ENCODE data around the gene SMIM10.
"Not testable (repeated sequence)": the region's sequence is repeated elsewhere in the genome, so short reads cannot be mapped to it uniquely, and the experiment has no call there.

The SMIM10 gene

DNA sequence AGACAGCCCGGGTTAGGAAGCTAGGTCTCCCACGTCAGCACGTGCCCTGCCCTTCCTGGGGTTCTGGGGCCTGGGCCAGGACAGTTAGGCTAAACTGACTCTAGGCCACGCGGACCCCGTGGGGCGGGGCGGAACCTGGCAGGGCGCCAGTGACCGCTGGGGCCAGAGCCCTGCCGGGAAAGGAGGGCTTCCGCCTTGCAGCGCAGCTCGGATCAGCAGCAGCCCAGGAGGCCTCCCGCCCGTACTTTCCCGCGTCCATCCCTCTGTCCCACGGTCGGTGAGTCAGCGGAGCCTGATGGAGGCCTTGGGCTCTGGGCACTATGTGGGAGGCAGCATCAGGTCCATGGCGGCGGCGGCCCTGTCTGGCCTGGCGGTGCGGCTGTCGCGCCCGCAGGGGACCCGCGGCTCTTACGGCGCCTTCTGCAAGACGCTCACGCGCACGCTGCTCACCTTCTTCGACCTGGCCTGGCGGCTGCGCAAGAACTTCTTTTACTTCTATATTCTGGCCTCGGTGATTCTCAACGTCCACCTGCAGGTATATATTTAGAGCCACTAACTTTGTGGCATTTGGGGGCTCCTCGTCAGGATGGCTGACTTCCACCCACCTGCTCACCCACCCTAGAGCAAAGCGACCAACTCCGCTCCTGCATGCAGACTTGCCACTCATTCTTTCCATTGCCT lies at the start of gene SMIM10:
TSS of gene SMIM10 (plus strand) at position 191 of the 681 bp plus-strand sequence. CDS start at position 296, 105 bp downstream.
- FAIRE-seq = no peak

DNA sequence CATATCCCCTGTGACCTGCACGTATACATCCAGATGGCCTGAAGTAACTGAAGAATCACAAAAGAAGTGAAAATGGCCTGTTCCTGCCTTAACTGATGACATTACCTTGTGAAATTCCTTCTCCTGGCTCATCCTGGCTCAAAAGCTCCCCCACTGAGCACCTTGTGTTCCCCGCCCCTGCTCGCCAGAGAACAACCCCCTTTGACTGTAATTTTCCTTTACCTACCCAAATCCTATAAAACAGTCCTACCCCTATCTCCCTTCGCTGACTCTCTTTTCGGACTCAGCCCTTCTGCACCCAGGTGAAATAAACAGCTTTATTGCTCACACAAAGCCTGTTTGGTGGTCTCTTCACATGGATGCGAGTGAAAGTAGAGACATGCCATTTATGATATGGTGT lies 44.4 kb upstream of the SMIM10 start:
- not testable (repeated sequence) for FAIRE-seq

DNA sequence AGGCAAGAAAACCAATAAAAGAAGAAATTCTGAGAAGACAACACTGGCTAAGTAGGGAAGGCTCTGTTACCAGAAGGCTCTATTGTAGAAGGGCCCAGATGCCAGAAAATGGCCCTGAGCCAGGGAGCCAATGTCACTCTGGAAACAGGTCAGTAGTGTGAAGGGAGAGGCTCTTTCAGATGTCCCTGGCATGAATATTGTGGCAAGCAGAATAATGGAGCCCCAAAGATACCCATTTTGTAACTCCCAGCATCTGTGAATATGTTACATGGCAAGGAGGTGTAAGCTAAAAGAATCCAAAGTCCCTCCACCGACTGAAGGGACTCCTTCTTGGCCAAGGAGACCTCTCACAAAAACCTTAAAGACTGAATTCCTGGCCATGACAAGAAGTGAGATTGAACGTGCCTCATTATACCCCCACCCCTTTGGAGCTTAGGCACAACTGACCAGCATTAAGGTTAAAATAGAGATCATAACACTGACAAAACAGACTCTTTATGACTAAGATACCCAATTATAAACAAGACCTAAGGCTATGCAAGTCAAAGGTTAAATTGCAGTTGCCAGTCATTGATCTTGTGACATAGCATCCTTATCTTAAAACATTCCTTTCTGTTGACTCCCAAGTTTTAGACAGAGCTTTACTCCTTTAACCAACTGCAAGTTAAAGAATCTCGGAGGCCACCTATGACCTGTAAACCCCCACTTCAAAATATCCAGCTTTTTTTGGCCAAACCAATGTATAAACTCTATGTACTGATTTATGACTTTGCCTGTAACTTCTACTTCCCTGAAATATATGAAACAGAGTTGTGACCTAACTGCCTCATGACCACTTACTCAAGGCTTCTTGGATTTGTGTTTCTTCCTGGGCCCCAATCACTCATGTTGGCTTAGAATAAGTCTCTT lies 42.2 kb upstream of the SMIM10 start:
- no peak for FAIRE-seq

DNA sequence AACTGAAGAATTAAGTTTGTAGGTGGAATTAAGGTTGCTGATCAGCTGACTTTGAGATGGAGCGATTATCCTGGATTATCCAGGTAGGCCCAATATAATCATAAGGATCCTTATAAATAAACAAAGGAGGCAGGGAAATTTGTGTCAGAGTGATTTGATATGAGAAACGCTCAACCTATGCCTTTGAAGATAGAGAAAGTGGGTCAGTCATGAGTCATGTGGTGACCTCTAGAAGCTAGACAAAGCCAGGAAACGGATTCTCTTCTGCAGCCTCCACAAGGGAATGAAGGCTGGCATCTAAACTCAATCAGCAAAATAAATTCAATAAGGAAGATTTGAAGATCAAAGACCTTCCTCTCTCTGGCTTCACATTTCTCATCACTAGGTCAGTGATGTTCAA lies 41.5 kb upstream of the SMIM10 start:
- FAIRE-seq = no peak

DNA sequence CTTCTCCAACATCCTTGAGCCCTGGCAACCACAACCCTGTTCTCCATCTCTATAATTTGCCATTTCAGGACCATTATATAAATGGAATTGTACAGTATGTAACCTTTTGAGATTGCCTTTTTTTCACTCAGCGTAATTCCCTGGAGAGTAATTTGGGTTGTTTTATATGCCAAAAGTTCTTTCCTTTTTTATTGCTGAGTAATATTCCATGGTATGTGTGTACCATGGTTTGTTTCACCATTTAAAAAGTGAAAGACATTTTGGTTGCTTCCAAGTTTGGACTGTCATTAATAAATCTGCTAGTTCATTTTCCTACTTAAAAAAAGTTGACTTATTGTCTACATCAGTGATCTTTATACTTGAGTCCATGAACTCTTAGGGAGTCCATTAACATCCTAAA lies 33.0 kb upstream of the SMIM10 start:
- no peak for FAIRE-seq

GRCh38 chrX:134960366-134960765 lies 30.4 kb upstream of the SMIM10 start:
- FAIRE-seq = not testable (repeated sequence)

- FAIRE-seq = no peak
These were observed 27.8 kb upstream of the SMIM10 start for GRCh38 chrX:134963041-134963440.

DNA sequence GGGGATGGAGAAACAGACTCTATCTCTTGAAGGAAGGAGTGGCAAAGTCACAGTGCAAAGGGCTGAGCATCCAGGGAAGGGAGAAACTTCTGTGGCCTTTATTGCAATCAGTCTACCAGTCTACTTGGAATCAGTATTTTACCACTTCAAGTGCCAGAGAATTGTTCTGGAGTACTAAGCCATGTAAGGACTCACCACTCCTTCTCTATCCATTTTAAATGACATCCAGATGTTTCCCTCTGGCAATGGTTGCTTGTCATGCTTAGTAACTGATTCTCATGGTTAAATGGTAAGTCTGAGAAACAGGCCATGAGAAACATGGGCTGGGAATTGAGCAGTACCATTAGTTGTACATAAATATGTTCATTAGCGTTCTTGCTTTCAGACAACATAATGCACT lies 21.1 kb upstream of the SMIM10 start:
- no peak for FAIRE-seq

GRCh38 chrX:134971926-134972325 lies 18.9 kb upstream of the SMIM10 start:
- no peak for FAIRE-seq

DNA sequence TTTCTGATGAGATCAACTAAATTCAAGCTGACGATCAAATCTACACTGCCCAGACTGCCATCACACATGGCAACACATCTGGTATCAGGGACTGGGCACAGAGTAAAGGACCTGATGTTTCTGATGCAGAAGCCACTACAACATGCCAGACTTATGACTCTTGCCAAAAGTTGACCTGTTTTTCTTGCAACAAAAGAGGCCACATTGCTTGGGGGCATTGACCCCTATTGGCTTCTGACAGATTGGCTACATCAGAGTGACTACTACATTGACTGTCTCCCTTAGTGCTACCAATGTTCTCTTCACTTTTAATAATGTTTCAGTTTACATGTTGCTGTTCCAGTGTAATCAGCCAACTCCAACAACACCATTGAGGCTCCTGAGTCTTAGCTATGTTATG lies 15.3 kb upstream of the SMIM10 start:
- no peak for FAIRE-seq

GRCh38 chrX:134981910-134982309 lies 8.9 kb upstream of the SMIM10 start:
- FAIRE-seq = peak; percentile 60

DNA sequence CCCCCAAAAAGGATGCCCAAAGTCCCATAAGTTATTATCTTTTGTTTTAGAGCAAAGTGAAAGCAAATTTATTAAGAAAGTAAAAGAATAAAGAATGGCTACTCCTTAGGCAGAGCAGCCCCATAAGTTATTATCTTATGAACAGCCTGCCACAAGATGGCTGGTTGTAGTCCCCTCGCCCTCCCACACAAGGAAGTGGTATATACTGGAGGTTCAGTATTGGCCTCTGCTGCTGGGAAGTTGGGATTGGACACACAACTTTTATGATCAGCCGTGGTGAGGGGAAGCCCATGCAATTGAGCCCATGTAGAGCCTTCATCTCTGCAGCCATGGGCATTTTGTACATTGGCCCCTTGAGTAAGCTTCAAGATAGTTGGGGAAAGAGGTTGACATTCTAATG lies 8.0 kb upstream of the SMIM10 start:
- FAIRE-seq = no peak

DNA sequence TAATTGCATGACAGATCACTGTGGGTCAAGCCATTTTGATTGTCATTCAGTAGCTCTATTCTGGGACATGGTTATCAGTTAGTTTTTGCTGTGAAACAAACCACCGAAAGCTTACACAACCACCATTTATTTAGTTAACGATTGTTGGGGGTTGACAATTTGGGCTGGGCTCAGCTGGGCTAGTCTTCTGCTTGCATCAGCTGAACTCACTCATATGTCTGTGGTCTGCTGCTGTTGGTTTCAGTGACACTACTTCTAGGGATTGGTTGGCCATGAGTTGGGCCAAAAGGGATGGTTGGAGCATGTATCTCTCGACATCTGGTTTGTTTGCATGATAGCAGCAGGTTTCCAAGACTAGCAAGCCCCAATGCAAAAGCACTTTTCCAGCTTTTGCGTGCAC lies 5.3 kb upstream of the SMIM10 start:
- no peak for FAIRE-seq

GRCh38 chrX:134990475-134990800 lies 353 bp upstream of the SMIM10 start:
- no peak for FAIRE-seq

GRCh38 chrX:134997646-134998045 lies 6.9 kb downstream of the SMIM10 start:
- no peak for FAIRE-seq

DNA sequence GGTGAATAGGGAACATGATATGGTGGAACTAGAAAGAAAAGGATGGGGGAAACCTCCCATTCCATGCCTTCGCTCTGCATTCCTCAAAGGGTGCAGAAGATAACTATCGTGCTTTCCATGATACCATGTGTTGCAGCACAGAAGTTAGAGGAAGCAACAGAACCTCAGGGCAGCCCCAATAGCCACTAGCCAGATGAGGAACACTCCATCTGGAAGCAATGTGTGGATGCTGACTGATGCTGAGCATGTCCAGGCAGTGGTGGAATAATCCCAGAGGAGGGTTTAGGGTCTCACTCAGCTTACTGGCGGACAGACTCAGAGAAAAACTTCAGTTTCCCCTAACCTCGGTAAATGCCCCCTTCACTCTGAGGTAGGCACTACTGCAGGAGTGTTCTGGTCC lies 7.5 kb downstream of the SMIM10 start:
- no peak for FAIRE-seq

DNA sequence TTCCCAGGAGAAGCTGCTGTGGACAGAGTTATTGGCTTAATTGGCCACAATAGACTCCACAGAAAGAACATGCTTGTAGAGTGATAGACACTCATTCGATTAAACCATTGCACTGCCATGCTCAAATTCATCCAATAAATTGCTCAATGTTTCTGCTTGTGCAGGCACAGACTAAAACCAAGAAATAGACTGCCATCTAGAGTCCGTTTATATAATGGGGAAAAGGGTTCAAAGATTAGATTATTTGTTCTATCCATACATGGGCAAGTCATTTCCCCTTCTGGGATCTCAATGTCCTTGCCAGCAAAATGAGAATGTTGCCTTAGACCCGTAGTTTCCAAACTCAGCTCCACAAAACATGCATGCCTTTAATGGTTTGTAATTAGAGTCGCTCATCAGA lies 8.7 kb downstream of the SMIM10 start:
- no peak for FAIRE-seq

DNA sequence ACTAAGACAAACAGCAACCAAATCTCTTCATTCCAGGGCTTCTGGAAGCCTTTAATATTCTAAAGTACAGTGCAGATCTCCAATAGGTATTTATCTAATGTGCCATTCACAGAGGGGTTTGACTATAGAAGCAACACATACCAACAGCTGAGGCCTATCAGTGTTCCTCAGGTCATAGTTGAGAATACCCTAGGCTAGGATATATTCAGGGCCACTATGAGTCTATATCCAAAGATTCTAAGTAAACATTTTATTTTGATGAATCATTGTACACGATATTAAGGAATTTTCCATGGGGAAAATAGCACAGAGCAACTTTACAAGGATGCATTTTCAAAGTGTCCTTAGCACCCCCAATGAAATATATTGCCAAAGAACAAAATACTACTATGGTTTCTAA lies 9.7 kb downstream of the SMIM10 start:
- FAIRE-seq = no peak

DNA sequence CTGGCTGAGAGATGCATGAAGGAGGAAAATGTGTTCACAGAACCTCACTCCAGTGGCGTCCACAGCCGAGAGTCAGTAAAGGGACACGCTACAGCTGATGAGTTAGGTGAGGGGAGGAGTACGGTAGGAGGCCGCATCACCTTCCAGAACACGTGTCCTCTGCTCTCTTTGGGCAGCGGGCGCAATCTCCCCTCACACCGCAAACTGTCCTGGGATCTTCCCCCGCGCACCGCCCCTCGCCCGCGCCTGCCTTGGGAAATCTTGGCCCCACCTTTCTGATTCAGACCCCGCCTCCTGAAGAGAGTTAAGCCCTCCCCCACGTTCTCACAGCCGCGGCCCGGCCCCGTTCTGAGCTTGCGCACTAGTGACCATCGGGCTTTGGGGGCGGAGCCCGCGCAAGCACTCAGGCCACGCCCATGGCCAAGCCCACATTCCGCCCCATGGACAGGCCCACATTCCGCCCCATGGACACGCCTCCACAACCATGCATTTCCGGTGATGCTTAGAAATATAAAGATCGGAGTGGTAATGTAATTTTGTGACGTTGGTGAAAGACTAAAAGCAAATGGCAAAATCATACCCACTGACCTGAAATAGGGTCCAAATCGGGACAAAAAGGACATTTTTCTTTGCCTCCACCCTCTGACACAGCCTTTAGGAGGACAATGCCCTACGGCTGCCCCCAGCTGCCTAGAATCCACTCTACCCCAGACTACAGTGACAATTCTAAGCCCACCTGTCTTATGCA lies 13.3 kb downstream of the SMIM10 start:
- no peak for FAIRE-seq

GRCh38 chrX:135006187-135006586 lies 15.4 kb downstream of the SMIM10 start:
- no peak for FAIRE-seq

GRCh38 chrX:135009057-135009610 lies 18.3 kb downstream of the SMIM10 start:
- FAIRE-seq = no peak

- no peak for FAIRE-seq
These were observed 19.0 kb downstream of the SMIM10 start for GRCh38 chrX:135009838-135010237.

DNA sequence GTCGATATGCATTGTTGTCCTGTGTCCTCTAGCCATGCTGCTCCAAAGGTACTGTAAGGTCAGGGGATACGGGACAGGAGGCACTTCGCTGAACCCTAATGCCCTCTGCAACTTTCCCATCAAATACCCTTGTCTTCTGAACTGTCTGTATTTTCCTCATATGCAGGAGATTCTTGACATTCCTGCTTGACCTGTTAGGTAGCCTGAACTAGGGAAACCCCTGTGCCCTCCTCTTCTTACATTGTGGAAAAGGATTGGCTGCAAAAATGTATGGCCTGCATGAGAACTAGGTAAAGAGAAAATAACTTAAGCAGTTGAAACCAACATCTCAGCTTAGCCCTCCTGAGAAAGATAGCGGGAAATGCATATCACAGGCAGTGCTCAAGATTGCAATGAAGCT lies 20.1 kb downstream of the SMIM10 start:
- FAIRE-seq = no peak
